ENCODE measurements around the gene MYL4. TPM values are rescaled to one million over a fixed set of nuclear protein-coding genes. Genes with fewer than 3 reads are reported as not detected.
"Not testable (repeated sequence)": the region's sequence is repeated elsewhere in the genome, so short reads cannot be mapped to it uniquely, and the experiment has no call there.

The MYL4 gene
- polyA plus RNA-seq, 1 of the 3 experiments (the other 2 are of a cell fraction): not detected

GRCh38 chr17:47267354-47267828, 58.2 kb downstream of the MYL4 start (continued):
- no peak for TF ChIP-seq FOXJ3 (CRISPR knock-in tag; IDR thresholded peaks at IDR 0.05)
- TF ChIP-seq GATA2 (CRISPR knock-in tag; IDR thresholded peaks at IDR 0.05): no peak
- TF ChIP-seq MXI1 (IDR thresholded peaks at IDR 0.05; ENCODE audit: low read depth, low read length): no peak
- 0 out of 2 replicates have a peak, but pooled peaks have one; percentile 34 for TF ChIP-seq REST (IDR thresholded peaks at IDR 0.05; ENCODE audit: low read depth, low read length)
- TF ChIP-seq JUND (IDR thresholded peaks at IDR 0.05): peak; percentile 84
- TF ChIP-seq GABPA (IDR thresholded peaks at IDR 0.05; ENCODE audit: low read depth): no peak

- H3K79me2 ChIP-seq (ENCODE audit: insufficient read depth); H4K20me1 ChIP-seq (ENCODE audit: insufficient read depth); H3K4me3 ChIP-seq (ENCODE audit: low read depth in 2 of 2, low read length in 1 of 2); H2AFZ ChIP-seq (ENCODE audit: low read depth); DNase-seq; H3K36me3 ChIP-seq (replicated peaks in 1 of 2; ENCODE audit: control insufficient read depth in 1 of 2, insufficient read depth in 2 of 2, low read length in 1 of 2); H3K27me3 ChIP-seq (ENCODE audit: insufficient read depth); H3K4me2 ChIP-seq; H3K9me2 ChIP-seq; H3K27ac ChIP-seq (ENCODE audit: low read depth in 2 of 2, low read length in 1 of 2); H3K9ac ChIP-seq; POLR2A ChIA-PET; H3K9me3 ChIP-seq: not testable (repeated sequence)
- 78% methylated on average over 2 of the region's 3 CpGs for WGBS (ENCODE audit: low lambda C conversion rate)
- CTCF ChIA-PET: interaction anchor here (1.0 kb wide), 1 partner anchor 47 kb away, joined by 3 read pairs; no protein-coding TSS in a partner anchor
- peaks cover 3 to 22% of the 10 kb centered on the region in 2 experiments; a peak in 3 of 4 replicates for H3K4me1 ChIP-seq (ENCODE audit: control insufficient read depth in 1 of 2, insufficient read depth in 2 of 2, low read depth in 1 of 2, low read length in 1 of 2)
- peaks cover 31% of the 10 kb centered on the region for H3F3A ChIP-seq (replicated peaks; ENCODE audit: insufficient read depth)
Observed at GRCh38 chr17:47268964-47269363, 59.8 kb downstream of the MYL4 start.

GRCh38 chr17:47269561-47270280, 60.6 kb downstream of the MYL4 start:
- POLR2A ChIA-PET, H3K9me2 ChIP-seq: not testable (repeated sequence)

More at GRCh38 chr17:47269561-47270280, 60.6 kb downstream of the MYL4 start:
- H3K4me3 ChIP-seq (ENCODE audit: low read depth in 2 of 2, low read length in 1 of 2); DNase-seq; H3K27me3 ChIP-seq (ENCODE audit: insufficient read depth); H3K27ac ChIP-seq (ENCODE audit: low read depth in 2 of 2, low read length in 1 of 2); H3K79me2 ChIP-seq (ENCODE audit: insufficient read depth); H3K9me3 ChIP-seq; H3K36me3 ChIP-seq (replicated peaks in 1 of 2; ENCODE audit: control insufficient read depth in 1 of 2, insufficient read depth in 2 of 2, low read length in 1 of 2); H4K20me1 ChIP-seq (ENCODE audit: insufficient read depth); H2AFZ ChIP-seq (ENCODE audit: low read depth); H3K4me2 ChIP-seq; H3K9ac ChIP-seq: not testable (repeated sequence)
- peaks cover 31% of the 10 kb centered on the region for H3F3A ChIP-seq (replicated peaks; ENCODE audit: insufficient read depth)
- peaks cover 10 to 23% of the 10 kb centered on the region in 2 experiments; a peak in 3 of 4 replicates for H3K4me1 ChIP-seq (ENCODE audit: control insufficient read depth in 1 of 2, insufficient read depth in 2 of 2, low read depth in 1 of 2, low read length in 1 of 2)
- CTCF ChIA-PET: interaction anchor here (1.0 kb wide), 1 partner anchor 46 kb away, joined by 3 read pairs; no protein-coding TSS in a partner anchor
